Caco-2 (cell line): ENCODE measurements around the gene SDC1. TPM values are rescaled to one million over a fixed set of nuclear protein-coding genes. Genes with fewer than 3 reads are reported as not detected.

ENCODE experiments used
- BruUV-seq: library from RNA; stranded (reverse); fragments of 400-500 nt; replicated peaks from 2 replicates; lab custom pipeline; 2021; lab: Mats Ljungman, UMichigan
- CTCF ChIA-PET: fragments of 300-600 bp; sonication (Branson Sonifier 250); formaldehyde crosslinking; loops from one replicate; lab custom pipeline; 2022; ENCODE audit warnings: antibody characterized with exemption; lab: Charles Lee
- POLR2A ChIA-PET: fragments of 300-600 bp; sonication (Branson Sonifier 250); formaldehyde crosslinking; loops from one replicate; lab custom pipeline; 2022; ENCODE audit warnings: antibody characterized with exemption; lab: Charles Lee
- DNase-seq, 2 experiments: peaks; one replicate each; pipeline versions ENCODE4 v3.0.0 to v3.0.0-alpha.2; 2020 to 2022
- H3K27me3 ChIP-seq: replicated peaks from 2 replicates; pipeline ENCODE4 v1.6.0; 2011; ENCODE audit warnings: low read length; ENCODE audit not compliant: control insufficient read depth, insufficient read depth
- H3K36me3 ChIP-seq: 2 replicates; pipeline ENCODE4 v1.5.1; 2011; ENCODE audit warnings: low read length; ENCODE audit not compliant: control insufficient read depth, insufficient read depth
- H3K4me1 ChIP-seq: fragments of 250-450 bp; sonication (Bioruptor Pico); 2 replicates; pipeline ENCODE4 v1.5.1; 2020; ENCODE audit warnings: mild to moderate bottlenecking
- H3K4me3 ChIP-seq: 2 replicates; pipeline ENCODE4 v1.5.1; 2011; ENCODE audit warnings: low read depth, mild to moderate bottlenecking, control low read depth, low read length
- H3K9me3 ChIP-seq: fragments of 250-450 bp; sonication (Bioruptor Pico); 2 replicates; pipeline ENCODE4 v1.5.1; 2020; ENCODE audit warnings: mild to moderate bottlenecking, moderate library complexity
- H3K27ac Mint-ChIP-seq: one replicate; pipeline ENCODE4 v1.8.0; 2022; ENCODE audit warnings: mixed read lengths; ENCODE audit not compliant: unreplicated experiment
- H3K27me3 Mint-ChIP-seq: one replicate; pipeline ENCODE4 v1.8.0; 2022; ENCODE audit warnings: mixed read lengths; ENCODE audit not compliant: insufficient read depth, unreplicated experiment
- H3K36me3 Mint-ChIP-seq: one replicate; pipeline ENCODE4 v1.8.0; 2022; ENCODE audit warnings: mild to moderate bottlenecking, mixed read lengths; ENCODE audit not compliant: insufficient read depth, unreplicated experiment
- H3K4me1 Mint-ChIP-seq: one replicate; pipeline ENCODE4 v1.8.0; 2022; ENCODE audit warnings: low read depth, mixed read lengths; ENCODE audit not compliant: unreplicated experiment
- H3K4me3 Mint-ChIP-seq: one replicate; pipeline ENCODE4 v1.8.0; 2022; ENCODE audit warnings: mild to moderate bottlenecking, moderate library complexity, mixed read lengths; ENCODE audit not compliant: unreplicated experiment
- H3K9me3 Mint-ChIP-seq: one replicate; pipeline ENCODE4 v1.8.0; 2022; ENCODE audit warnings: mixed read lengths; ENCODE audit not compliant: unreplicated experiment
- CTCF ChIP-seq, 2 experiments: fragments of 200-600 bp in 1 of 2; IDR thresholded peaks; 1 replicate in 1 of 2; 2 replicates in 1 of 2; pipeline versions ENCODE4 v1.5.1 to v1.8.0; 2011 to 2022; ENCODE audit warnings: antibody characterized with exemption in 1 of 2, control low read depth in 1 of 2, inconsistent platforms in 1 of 2, low read depth in 1 of 2, low read length in 1 of 2, mild to moderate bottlenecking in 1 of 2, moderate library complexity in 1 of 2; ENCODE audit not compliant: insufficient read depth in 1 of 2, severe bottlenecking in 1 of 2, unreplicated experiment in 1 of 2
- intact Hi-C: fragments of 100-400 bp; cut with micrococcal nuclease; formaldehyde crosslinking; loops from one replicate; pipeline ENCODE4 v1.10.0; 2022; ENCODE audit not compliant: unreplicated experiment
- total RNA-seq: library from RNA; stranded (reverse); gene quantifications from 2 replicates; pipeline ENCODE4 v1.2.3, GENCODE V29; 2022

The SDC1 gene
- total RNA-seq, 1 experiment from 2014 or later: 24.3 TPM

GRCh38 chr2:20215183-20216040, 9.5 kb downstream of the SDC1 start:
- ChIA-PET POLR2A (interaction anchor here (0.6 to 1.1 kb wide), 2 partner anchors 10 to 164 kb away, joined by 5 to 9 read pairs; partner anchors contain the start of genes LAPTM4A and SDC1), CTCF (interaction anchor here (2.6 kb wide), 1 partner anchor 9 kb away, joined by 27 read pairs; the partner anchor contains the start of gene SDC1)
- Histone ChIP-seq H3K4me1 (peaks cover 35% of the 10 kb centered on the region), H3K9me3 (no peaks in the 10 kb centered on the region), H3K4me3 (no peak overlapping the region), H3K36me3 (no peaks in the 10 kb centered on the region), H3K27me3 (no peaks in the 10 kb centered on the region)
- TF ChIP-seq CTCF (IDR thresholded peaks at IDR 0.05; ENCODE audit: insufficient read depth in 1 of 2, low read depth in 1 of 2, low read length in 1 of 2, severe bottlenecking in 1 of 2, unreplicated experiment in 1 of 2): no peak
- no TSS peak for BruUV-seq
- Mint-ChIP-seq H3K9me3 (no peaks in the 10 kb centered on the region), H3K36me3 (no peaks in the 10 kb centered on the region), H3K4me3 (no peak overlapping the region), H3K27me3 (no peaks in the 10 kb centered on the region), H3K4me1 (peaks cover 17% of the 10 kb centered on the region), H3K27ac (peak overlapping the region; percentile 24)
- DNase-seq: peak in 1 of 2 experiments; percentile 58
- intact Hi-C loops: loop anchor here (2.0 kb wide), 1 partner anchor 31 kb away; no protein-coding TSS in a partner anchor

GRCh38 chr2:20214566-20215182, 10.3 kb downstream of the SDC1 start:
- peaks cover 35% of the 10 kb centered on the region for H3K4me1 ChIP-seq
- Mint-ChIP-seq H3K4me1 (peaks cover 17% of the 10 kb centered on the region), H3K9me3 (no peaks in the 10 kb centered on the region), H3K36me3 (no peaks in the 10 kb centered on the region), H3K27ac (peak overlapping the region; percentile 22), H3K27me3 (no peaks in the 10 kb centered on the region), H3K4me3 (no peak overlapping the region)
- intact Hi-C loops: loop anchor here (2.0 kb wide), 1 partner anchor 30 kb away; no protein-coding TSS in a partner anchor
- BruUV-seq: no TSS peak
- CTCF ChIA-PET: interaction anchor here (2.6 kb wide), 1 partner anchor 10 kb away, joined by 27 read pairs; the partner anchor contains the start of gene SDC1
- DNase-seq: no peak
- H3K27me3 ChIP-seq: no peaks in the 10 kb centered on the region
- H3K9me3 ChIP-seq: no peaks in the 10 kb centered on the region
- TF ChIP-seq CTCF (IDR thresholded peaks at IDR 0.05; ENCODE audit: insufficient read depth in 1 of 2, low read depth in 1 of 2, low read length in 1 of 2, severe bottlenecking in 1 of 2, unreplicated experiment in 1 of 2): no peak
- no peaks in the 10 kb centered on the region for H3K36me3 ChIP-seq
- no peak overlapping the region for H3K4me3 ChIP-seq
- POLR2A ChIA-PET: interaction anchor here (0.6 to 1.1 kb wide), 4 partner anchors 9 to 163 kb away, joined by 3 to 9 read pairs (median 5); partner anchors contain the start of genes LAPTM4A and SDC1
